Testis (tissue), 3 donors: Measurements from ENCODE around the gene NUP214. TPM values are rescaled to one million over a fixed set of nuclear protein-coding genes. Genes with fewer than 3 reads are reported as not detected.

ENCODE experiments used
- DNase-seq: peaks from one replicate; pipeline ENCODE4 v3.0.0-alpha.2; 2019
- H3K27ac ChIP-seq, 2 donors: fragments of 200-600 bp; sonication (generic); one replicate each; pipeline ENCODE4 v1.5.1; 2019
- H3K27me3 ChIP-seq: fragments of 200-600 bp; sonication (generic); one replicate; pipeline ENCODE4 v1.5.1; 2019
- H3K36me3 ChIP-seq: fragments of 200-600 bp; sonication (generic); one replicate; pipeline ENCODE4 v1.5.1; 2017; ENCODE audit warnings: low read depth; ENCODE audit errors: missing control alignments
- H3K4me1 ChIP-seq: fragments of 200-600 bp; sonication (generic); one replicate; pipeline ENCODE4 v1.5.1; 2019
- H3K4me3 ChIP-seq, 2 donors: fragments of 200-600 bp; sonication (generic); one replicate each; pipeline ENCODE4 v1.5.1; 2017 to 2019
- H3K9me3 ChIP-seq: fragments of 200-600 bp; sonication (generic); one replicate; pipeline ENCODE4 v1.5.1; 2017
- POLR2A ChIP-seq: fragments of 450-650 bp; IDR thresholded peaks from one replicate; pipeline ENCODE4 v1.6.1; 2017; ENCODE audit warnings: antibody characterized with exemption, mild to moderate bottlenecking, moderate library complexity
- WGBS, 2 donors: methylation state at CpG; one replicate each; pipeline ENCODE4 v1.1.5; 2018; 5-methylcytosine and 5-hydroxymethylcytosine counted together
- intact Hi-C: fragments of 100-400 bp; cut with DNase I; formaldehyde crosslinking; loops from one replicate; pipeline ENCODE4 v1.15.1; 2023; ENCODE audit warnings: low total_unique reads
- polyA plus RNA-seq: library from polyadenylated mRNA; stranded (reverse); fragments of 350-450 nt; fragmentation: Illumina TruSeq; extraction: RNeasy Lipid Tissue Mini Kit (QIAGEN cat#74804); gene quantifications from one replicate; pipeline ENCODE4 v1.2.3, GENCODE V29; 2014; ENCODE audit warnings: low read depth, low replicate concordance; ENCODE audit not compliant: insufficient read depth
- total RNA-seq, 2 donors: library from RNA; depleted of rRNA; stranded (reverse); fragments of >200 nt; gene quantifications; one replicate each; pipeline ENCODE4 v1.2.3, GENCODE V29; 2016
- TF ChIP-seq, protein P1 (sequence below), 3 experiments: fragments of 450-650 bp in 2 of 3; fragments of 200-600 bp in 1 of 3; sonication (generic) in 1 of 3; IDR thresholded peaks; one replicate each; pipeline ENCODE4 v1.5.1; 2016 to 2019; ENCODE audit warnings: antibody characterized with exemption in 3 of 3, mild to moderate bottlenecking in 2 of 3, moderate library complexity in 1 of 3

The NUP214 gene
- total and polyA plus RNA-seq, 3 donors from 2014 or later, result 190 to 250 (median 237) TPM

DNA sequence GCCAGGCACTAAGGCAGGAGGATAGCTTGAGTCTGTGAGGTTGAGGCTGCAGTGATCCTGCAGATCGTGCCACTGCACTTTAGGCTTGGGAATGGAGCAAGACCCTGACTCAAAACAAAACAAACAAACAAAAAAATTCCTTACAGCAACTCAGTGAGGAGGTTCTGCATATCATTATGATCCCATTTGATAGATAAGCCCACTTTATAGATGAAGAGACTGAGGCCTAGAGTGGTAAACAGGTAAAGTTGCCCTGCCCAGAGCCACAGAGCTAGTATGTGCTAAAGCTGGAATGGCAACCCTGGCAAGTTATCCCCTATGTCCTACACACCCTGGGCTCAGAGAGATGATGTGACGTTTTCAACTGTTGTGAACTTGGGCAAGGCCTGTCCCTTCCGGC, 21.9 kb upstream of the NUP214 start:
- DNase-seq, result no peak
- Histone ChIP-seq H3K36me3 (no peaks in the 10 kb centered on the region), H3K27me3 (no peaks in the 10 kb centered on the region), H3K4me3 (no peak overlapping the region), H3K27ac (no peak overlapping the region), H3K9me3 (no peaks in the 10 kb centered on the region), H3K4me1 (peaks cover 30% of the 10 kb centered on the region)
- no peak for TF ChIP-seq POLR2A
- TF ChIP-seq, protein P1, sequence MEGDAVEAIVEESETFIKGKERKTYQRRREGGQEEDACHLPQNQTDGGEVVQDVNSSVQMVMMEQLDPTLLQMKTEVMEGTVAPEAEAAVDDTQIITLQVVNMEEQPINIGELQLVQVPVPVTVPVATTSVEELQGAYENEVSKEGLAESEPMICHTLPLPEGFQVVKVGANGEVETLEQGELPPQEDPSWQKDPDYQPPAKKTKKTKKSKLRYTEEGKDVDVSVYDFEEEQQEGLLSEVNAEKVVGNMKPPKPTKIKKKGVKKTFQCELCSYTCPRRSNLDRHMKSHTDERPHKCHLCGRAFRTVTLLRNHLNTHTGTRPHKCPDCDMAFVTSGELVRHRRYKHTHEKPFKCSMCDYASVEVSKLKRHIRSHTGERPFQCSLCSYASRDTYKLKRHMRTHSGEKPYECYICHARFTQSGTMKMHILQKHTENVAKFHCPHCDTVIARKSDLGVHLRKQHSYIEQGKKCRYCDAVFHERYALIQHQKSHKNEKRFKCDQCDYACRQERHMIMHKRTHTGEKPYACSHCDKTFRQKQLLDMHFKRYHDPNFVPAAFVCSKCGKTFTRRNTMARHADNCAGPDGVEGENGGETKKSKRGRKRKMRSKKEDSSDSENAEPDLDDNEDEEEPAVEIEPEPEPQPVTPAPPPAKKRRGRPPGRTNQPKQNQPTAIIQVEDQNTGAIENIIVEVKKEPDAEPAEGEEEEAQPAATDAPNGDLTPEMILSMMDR (IDR thresholded peaks at IDR 0.05), result no peak
- WGBS, 2 donors, result 92 to 94% methylated on average over 3 of the region's 3 CpGs
- intact Hi-C loops, result no loop called here

DNA sequence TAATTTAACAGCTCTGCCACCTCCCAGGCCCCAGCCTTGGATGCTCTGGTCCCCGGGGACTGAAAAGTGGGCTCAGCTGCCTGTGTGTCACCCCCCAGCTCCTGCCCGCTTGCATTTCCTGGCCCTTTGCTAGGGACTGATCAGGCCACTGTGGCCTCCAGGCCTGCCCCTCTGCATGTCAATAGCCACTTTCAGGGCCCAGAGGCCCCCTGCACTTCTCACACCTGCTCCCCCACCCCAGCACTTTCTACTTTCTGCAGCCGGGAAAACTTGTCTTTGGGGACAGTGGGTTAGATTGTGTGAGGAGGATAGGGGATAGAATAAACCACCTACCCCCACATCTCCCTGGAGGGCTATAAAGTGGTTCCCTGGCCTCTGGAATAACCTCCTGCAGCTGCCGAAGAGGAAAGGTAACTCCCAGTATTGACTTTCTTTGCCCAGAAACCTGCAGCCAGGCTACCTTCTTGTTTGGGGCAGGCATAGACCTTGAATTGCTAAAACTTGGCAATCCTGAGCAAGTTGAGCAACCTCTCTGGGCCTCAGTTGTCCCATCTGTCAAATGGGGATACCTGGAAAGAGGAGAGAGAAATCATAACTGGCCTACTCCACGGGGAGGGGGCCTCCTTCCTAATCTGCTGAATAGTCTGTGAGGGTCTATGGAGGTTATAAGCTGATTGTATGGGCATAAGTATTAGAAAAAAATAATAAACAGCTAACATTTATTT, 21.2 kb upstream of the NUP214 start:
- intact Hi-C loops, result no loop called here
- no peak overlapping the region for H3K4me3 ChIP-seq
- peaks cover 23% of the 10 kb centered on the region for H3K4me1 ChIP-seq
- H3K36me3 ChIP-seq, result no peaks in the 10 kb centered on the region
- TF ChIP-seq, protein P1 (IDR thresholded peaks at IDR 0.05), result no peak
- no peak for TF ChIP-seq POLR2A
- no peak for DNase-seq
- H3K27me3 ChIP-seq, result no peaks in the 10 kb centered on the region
- no peak overlapping the region for H3K27ac ChIP-seq
- WGBS, 2 donors, result 81 to 88% methylated on average over 4 to 5 of the region's 5 CpGs
- no peaks in the 10 kb centered on the region for H3K9me3 ChIP-seq

DNA sequence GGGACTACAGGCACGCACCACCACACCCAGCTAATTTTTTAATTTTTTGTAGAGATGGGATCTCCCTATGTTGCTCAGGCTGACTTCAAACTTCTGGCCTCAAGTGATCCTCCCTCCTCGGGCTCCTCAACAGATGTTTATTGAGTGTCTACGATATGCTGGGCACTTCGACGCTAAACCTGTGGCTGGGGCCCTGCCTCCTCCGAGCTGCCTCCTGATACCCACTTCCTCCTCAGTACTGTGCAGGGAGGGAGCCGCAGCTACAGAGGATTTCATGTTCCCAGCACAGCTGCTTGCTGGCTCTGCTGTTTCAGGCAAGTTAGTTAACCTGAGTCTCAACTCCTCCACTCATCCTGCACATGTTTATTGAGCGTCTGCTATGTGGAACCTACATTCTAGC, 19.4 kb upstream of the NUP214 start:
- Histone ChIP-seq H3K27me3 (no peaks in the 10 kb centered on the region), H3K27ac (no peak overlapping the region), H3K36me3 (no peaks in the 10 kb centered on the region), H3K4me1 (peaks cover 12% of the 10 kb centered on the region), H3K4me3 (no peak overlapping the region), H3K9me3 (no peaks in the 10 kb centered on the region)
- 93 to 96% methylated on average over 8 of the region's 8 CpGs for WGBS, 2 donors
- intact Hi-C loops, result no loop called here
- no peak for DNase-seq
- TF ChIP-seq POLR2A, result no peak
- TF ChIP-seq, protein P1 (IDR thresholded peaks at IDR 0.05), result no peak

DNA sequence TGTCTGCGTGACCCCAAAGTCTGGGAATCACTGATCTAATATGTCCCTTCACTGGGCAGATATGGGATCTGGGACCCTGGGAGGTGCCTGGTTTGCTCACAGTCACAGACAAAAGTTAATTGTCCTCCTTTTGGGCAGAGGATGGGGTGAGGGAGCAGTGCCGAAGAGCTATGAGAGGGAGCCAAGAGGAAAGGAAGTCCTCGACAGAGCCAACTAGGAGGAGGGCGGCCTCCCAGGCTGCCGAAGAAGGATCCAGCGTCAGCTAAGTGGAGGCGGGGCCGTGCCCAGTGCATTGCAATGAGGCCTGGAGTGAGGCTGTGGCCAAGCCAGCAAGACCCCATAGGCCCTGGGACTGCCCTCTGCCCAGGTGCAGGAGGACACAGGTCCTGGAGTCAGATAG, 17.6 kb upstream of the NUP214 start:
- Histone ChIP-seq H3K4me1 (peaks cover 5% of the 10 kb centered on the region), H3K9me3 (no peaks in the 10 kb centered on the region), H3K27me3 (no peaks in the 10 kb centered on the region), H3K36me3 (no peaks in the 10 kb centered on the region), H3K27ac (no peak overlapping the region), H3K4me3 (no peak overlapping the region)
- intact Hi-C loops, result no loop called here
- no peak for DNase-seq
- WGBS, 2 donors, result 62 to 66% methylated on average over 8 of the region's 8 CpGs
- TF ChIP-seq POLR2A, result no peak
- TF ChIP-seq, protein P1 (IDR thresholded peaks at IDR 0.05), result no peak
